Epithelial cell of esophagus (primary cell): ENCODE measurements around the gene COL7A1.

Experiments used
- DNase-seq: peaks from one replicate; pipeline ENCODE4 v3.0.0; 2010; ENCODE audit warnings: low read depth
- H3K4me3 ChIP-seq: 2 replicates; pipeline ENCODE4 v1.5.1; 2011; ENCODE audit warnings: mild to moderate bottlenecking, low read length, control low read depth
- CTCF ChIP-seq: IDR thresholded peaks from 2 replicates; pipeline ENCODE4 v1.5.1; 2011; ENCODE audit warnings: low read depth, mild to moderate bottlenecking, low read length, control low read depth, inconsistent platforms; ENCODE audit not compliant: insufficient read depth; ENCODE audit errors: missing control alignments

Gene COL7A1

GRCh38 chr3:48546203-48546829 lies 48.8 kb downstream of the COL7A1 start:
- no peak overlapping the region for H3K4me3 ChIP-seq
- DNase-seq: no peak
- TF ChIP-seq CTCF: no peak

DNA sequence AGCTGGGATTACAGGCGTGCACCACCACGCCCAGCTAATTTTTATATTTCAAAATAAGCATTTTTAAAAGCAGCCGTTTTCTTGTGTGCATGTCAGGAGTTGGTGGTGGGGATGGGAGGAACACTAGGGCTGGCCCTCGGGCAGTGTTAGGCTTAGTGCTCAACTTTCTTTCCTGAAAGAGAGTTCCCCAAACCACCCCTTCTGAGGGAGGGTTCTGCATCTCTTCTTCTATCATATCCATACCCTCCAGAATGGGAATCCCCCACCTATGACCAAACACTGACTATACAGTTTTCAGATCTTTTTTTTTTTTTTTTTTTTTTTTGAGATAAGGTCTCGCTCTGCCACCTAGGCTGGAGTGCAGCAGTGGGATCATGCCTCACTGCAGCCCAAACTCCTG lies 51.0 kb downstream of the COL7A1 start:
- TF ChIP-seq CTCF: no peak

DNA sequence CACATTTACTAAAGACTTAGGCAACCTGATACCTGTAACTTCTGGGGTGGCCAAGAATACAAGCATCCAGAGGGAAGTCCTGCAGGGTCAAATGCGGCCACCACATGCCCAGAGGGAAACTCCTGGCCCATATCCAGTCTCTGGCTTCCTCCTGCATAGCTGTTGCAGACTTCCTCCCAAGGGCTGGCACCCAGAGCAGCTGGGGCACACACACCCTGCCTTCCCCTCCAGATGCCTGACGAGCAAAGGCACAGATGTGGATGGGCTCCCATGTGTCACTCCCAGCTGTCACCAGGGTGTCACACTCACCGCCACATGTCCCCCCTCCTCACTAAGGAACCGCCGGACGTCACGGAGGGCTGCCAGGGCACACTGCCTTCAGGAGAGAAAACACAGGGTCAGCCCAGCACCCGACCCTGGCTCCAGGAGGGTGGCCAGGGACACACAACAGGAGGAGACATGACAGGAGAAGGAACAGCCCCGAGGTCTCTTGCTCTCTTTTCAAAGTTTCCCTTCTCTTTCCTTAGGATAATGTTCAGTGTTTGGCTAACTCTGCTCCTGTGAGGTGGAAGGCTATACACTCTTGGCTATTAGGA lies 51.8 kb downstream of the COL7A1 start:
- no peak for DNase-seq
- TF ChIP-seq CTCF: no peak
- no peak overlapping the region for H3K4me3 ChIP-seq

More for the DNA sequence above, 51.0 kb downstream of the COL7A1 start:
- DNase-seq: no peak
- no peak overlapping the region for H3K4me3 ChIP-seq

GRCh38 chr3:48538451-48538850 lies 56.7 kb downstream of the COL7A1 start:
- no peak for TF ChIP-seq CTCF
- no peak for DNase-seq
- no peak overlapping the region for H3K4me3 ChIP-seq

DNA sequence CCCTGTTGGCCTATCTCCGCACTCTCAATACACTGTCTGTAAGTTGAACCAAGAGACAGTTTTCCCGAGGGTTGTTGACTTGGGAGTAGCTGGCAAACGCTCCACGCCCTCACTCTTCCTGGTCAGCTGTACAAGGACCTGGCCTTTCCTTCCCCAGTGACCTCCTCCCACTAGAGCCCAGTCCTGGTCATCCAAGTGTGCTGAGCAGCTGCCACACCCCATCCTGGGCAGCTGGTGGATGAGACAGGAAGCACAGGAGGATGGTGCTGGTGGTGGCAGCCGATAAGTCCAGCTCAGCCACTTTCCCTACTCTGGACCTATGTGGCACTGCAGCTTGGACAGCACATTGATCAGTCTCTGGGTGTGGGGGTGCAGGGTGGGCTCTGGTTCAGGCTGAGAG lies 58.3 kb downstream of the COL7A1 start:
- H3K4me3 ChIP-seq: no peak overlapping the region
- no peak for DNase-seq
- no peak for TF ChIP-seq CTCF

- no peak for DNase-seq
- TF ChIP-seq CTCF: no peak
- no peak overlapping the region for H3K4me3 ChIP-seq
These were observed 59.0 kb downstream of the COL7A1 start for GRCh38 chr3:48536116-48536515.

DNA sequence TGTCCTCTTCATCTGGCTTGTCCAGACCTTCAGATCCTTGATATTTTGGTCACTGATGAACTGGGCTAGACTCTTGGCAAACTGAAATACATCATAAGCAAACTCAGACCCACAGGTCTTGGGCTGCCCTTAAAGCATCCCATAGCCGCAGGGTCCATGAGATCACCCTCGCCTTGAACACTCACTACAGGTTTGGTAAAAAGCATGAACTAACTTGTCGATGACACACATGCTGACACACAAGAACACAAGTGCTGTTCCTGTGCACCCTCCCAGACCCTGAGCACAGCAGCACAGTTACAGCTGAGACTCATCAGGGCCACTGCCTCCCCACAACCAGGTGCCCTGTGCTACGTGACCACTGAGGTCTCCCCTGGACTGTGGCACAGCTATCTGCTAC lies 59.6 kb downstream of the COL7A1 start:
- no peak overlapping the region for H3K4me3 ChIP-seq
- TF ChIP-seq CTCF: no peak
- DNase-seq: peak; percentile 100
